ENCODE results near the gene POLR2A. TPM values are rescaled to one million over a fixed set of nuclear protein-coding genes. Genes with fewer than 3 reads are reported as not detected.

The POLR2A gene
- total RNA-seq, 1 donor from 2014 or later: 32.7 TPM

DNA sequence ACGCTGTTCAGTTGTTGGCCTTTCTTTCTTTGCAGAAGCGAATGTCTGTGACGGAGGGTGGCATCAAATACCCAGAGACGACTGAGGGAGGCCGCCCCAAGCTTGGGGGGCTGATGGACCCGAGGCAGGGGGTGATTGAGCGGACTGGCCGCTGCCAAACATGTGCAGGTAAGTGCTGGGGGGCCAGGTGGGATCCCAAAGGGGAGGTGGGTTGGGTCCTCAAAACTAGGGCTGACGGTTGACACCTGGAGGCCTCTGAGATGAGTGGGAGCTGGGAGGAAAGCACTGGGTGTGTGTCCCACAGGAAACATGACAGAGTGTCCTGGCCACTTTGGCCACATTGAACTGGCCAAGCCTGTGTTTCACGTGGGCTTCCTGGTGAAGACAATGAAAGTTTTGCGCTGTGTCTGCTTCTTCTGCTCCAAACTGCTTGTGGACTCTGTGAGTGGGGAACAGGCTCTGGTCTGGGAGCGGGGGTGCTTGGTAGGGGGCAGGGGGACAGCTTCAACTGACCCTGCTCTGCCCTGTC, 11.8 kb downstream of the POLR2A start:
- H3K79me2 ChIP-seq (ENCODE audit: low read depth): peaks cover 51% of the 10 kb centered on the region
- H3K36me3 Mint-ChIP-seq: peaks cover 48% of the 10 kb centered on the region
- no peak overlapping the region for H3K27ac ChIP-seq

DNA sequence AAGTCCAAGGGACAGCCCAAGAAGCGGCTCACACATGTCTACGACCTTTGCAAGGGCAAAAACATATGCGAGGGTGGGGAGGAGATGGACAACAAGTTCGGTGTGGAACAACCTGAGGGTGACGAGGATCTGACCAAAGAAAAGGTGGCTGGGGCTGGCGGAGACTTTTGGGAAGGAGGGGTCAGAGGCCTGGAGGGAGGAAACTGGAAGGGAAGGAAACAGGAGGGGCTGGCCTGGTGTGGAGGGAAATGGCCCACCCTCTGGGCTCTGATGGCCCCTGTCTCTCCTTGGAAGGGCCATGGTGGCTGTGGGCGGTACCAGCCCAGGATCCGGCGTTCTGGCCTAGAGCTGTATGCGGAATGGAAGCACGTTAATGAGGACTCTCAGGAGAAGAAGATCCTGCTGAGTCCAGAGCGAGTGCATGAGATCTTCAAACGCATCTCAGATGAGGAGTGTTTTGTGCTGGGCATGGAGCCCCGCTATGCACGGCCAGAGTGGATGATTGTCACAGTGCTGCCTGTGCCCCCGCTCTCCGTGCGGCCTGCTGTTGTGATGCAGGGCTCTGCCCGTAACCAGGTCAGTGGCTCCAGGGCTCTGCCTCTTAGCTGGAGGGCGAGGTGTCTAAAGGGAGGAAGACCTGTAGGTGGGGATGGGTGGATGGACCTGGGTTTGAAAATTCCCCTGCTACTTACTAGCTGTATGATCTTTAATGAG, 12.5 kb downstream of the POLR2A start:
- peaks cover 51% of the 10 kb centered on the region for H4K20me1 ChIP-seq (ENCODE audit: low read depth)
- H3K27ac ChIP-seq: no peak overlapping the region
- Mint-ChIP-seq H3K27ac (no peak overlapping the region), H3K4me3 (peak overlapping the region; percentile 46), H3K9me3 (no peaks in the 10 kb centered on the region), H3K4me1 (peaks cover 7% of the 10 kb centered on the region), H3K36me3 (peaks cover 52% of the 10 kb centered on the region), H3K27me3 (ENCODE audit: insufficient read depth, low read depth) (peaks cover 9% of the 10 kb centered on the region)
- H3K4me2 ChIP-seq: no peak overlapping the region
- peaks cover 44% of the 10 kb centered on the region for H3K79me2 ChIP-seq (ENCODE audit: low read depth)
- H3K36me3 ChIP-seq: no peaks in the 10 kb centered on the region
- no peaks in the 10 kb centered on the region for H3K27me3 ChIP-seq
- H3K4me1 ChIP-seq: peaks cover 6% of the 10 kb centered on the region
- H3F3A ChIP-seq (ENCODE audit: low read depth): peaks cover 8% of the 10 kb centered on the region
- DNase-seq (ENCODE audit: low spot score): no peak
- no peak overlapping the region for H3K4me3 ChIP-seq
- no peak overlapping the region for H3K9ac ChIP-seq
- TF ChIP-seq EZH2phosphoT487 (IDR thresholded peaks at IDR 0.05) (no peak), EZH2 (IDR thresholded peaks at IDR 0.05) (no peak)
- TF ChIP-seq, protein P1, sequence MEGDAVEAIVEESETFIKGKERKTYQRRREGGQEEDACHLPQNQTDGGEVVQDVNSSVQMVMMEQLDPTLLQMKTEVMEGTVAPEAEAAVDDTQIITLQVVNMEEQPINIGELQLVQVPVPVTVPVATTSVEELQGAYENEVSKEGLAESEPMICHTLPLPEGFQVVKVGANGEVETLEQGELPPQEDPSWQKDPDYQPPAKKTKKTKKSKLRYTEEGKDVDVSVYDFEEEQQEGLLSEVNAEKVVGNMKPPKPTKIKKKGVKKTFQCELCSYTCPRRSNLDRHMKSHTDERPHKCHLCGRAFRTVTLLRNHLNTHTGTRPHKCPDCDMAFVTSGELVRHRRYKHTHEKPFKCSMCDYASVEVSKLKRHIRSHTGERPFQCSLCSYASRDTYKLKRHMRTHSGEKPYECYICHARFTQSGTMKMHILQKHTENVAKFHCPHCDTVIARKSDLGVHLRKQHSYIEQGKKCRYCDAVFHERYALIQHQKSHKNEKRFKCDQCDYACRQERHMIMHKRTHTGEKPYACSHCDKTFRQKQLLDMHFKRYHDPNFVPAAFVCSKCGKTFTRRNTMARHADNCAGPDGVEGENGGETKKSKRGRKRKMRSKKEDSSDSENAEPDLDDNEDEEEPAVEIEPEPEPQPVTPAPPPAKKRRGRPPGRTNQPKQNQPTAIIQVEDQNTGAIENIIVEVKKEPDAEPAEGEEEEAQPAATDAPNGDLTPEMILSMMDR (IDR thresholded peaks at IDR 0.05): no peak
- no peaks in the 10 kb centered on the region for H3K9me3 ChIP-seq (ENCODE audit: low read depth)
- no peak overlapping the region for H2AFZ ChIP-seq (replicated peaks)

More for the DNA sequence above, 11.8 kb downstream of the POLR2A start:
- Histone ChIP-seq H3K4me1 (peaks cover 10% of the 10 kb centered on the region), H3K36me3 (no peaks in the 10 kb centered on the region), H3K27me3 (no peaks in the 10 kb centered on the region), H3K4me2 (no peak overlapping the region), H3K9ac (no peak overlapping the region), H4K20me1 (ENCODE audit: low read depth) (peaks cover 58% of the 10 kb centered on the region), H3K4me3 (no peak overlapping the region), H2AFZ (replicated peaks) (no peak overlapping the region), H3F3A (ENCODE audit: low read depth) (peaks cover 12% of the 10 kb centered on the region), H3K9me3 (ENCODE audit: low read depth) (no peaks in the 10 kb centered on the region)
- TF ChIP-seq EZH2 (IDR thresholded peaks at IDR 0.05) (no peak), EZH2phosphoT487 (IDR thresholded peaks at IDR 0.05) (no peak)
- TF ChIP-seq, protein P1 (IDR thresholded peaks at IDR 0.05): no peak
- Mint-ChIP-seq H3K4me1 (peaks cover 10% of the 10 kb centered on the region), H3K27me3 (ENCODE audit: insufficient read depth, low read depth) (peaks cover 9% of the 10 kb centered on the region), H3K27ac (no peak overlapping the region), H3K4me3 (no peak overlapping the region), H3K9me3 (no peaks in the 10 kb centered on the region)
- DNase-seq (ENCODE audit: low spot score): no peak

DNA sequence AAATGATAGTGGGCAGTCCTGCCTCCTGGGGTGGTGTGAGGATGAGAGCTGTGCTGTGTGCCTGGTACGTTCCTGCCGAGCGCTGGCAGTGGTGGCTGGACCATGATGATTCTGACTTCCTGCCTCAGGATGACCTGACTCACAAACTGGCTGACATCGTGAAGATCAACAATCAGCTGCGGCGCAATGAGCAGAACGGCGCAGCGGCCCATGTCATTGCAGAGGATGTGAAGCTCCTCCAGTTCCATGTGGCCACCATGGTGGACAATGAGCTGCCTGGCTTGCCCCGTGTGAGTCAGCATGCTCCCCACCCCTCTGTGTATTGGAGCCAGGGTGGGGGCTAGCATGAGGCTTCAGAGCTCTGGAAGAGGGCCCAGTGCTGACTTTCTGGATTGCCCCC, 13.1 kb downstream of the POLR2A start:
- Mint-ChIP-seq H3K4me3 (no peak overlapping the region), H3K9me3 (no peaks in the 10 kb centered on the region), H3K27ac (no peak overlapping the region), H3K36me3 (peaks cover 50% of the 10 kb centered on the region), H3K27me3 (ENCODE audit: insufficient read depth, low read depth) (peaks cover 9% of the 10 kb centered on the region), H3K4me1 (peaks cover 4% of the 10 kb centered on the region)
- Histone ChIP-seq H2AFZ (replicated peaks) (no peak overlapping the region), H3K27me3 (no peaks in the 10 kb centered on the region), H3K9me3 (ENCODE audit: low read depth) (no peaks in the 10 kb centered on the region), H3K4me3 (no peak overlapping the region), H3K9ac (no peak overlapping the region), H3F3A (ENCODE audit: low read depth) (peaks cover 4% of the 10 kb centered on the region), H3K36me3 (no peaks in the 10 kb centered on the region), H3K4me1 (peaks cover under 1% of the 10 kb centered on the region), H4K20me1 (ENCODE audit: low read depth) (peaks cover 45% of the 10 kb centered on the region), H3K79me2 (ENCODE audit: low read depth) (peaks cover 38% of the 10 kb centered on the region), H3K27ac (no peak overlapping the region), H3K4me2 (no peak overlapping the region)
- DNase-seq (ENCODE audit: low spot score): no peak
- no peak for TF ChIP-seq EZH2phosphoT487 (IDR thresholded peaks at IDR 0.05)

DNA sequence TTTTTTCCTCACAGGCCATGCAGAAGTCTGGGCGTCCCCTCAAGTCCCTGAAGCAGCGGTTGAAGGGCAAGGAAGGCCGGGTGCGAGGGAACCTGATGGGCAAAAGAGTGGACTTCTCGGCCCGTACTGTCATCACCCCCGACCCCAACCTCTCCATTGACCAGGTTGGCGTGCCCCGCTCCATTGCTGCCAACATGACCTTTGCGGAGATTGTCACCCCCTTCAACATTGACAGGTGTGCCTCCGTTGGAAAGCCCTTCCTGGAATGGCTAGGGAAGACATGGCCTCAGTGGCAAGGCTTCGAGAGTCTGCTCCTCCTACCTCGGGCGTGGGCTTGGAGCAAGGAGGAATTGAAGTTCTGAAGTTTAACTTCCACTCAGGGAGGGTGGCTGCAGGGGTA, 13.5 kb downstream of the POLR2A start:
- Mint-ChIP-seq H3K9me3 (no peaks in the 10 kb centered on the region), H3K4me3 (no peak overlapping the region), H3K27ac (no peak overlapping the region), H3K27me3 (ENCODE audit: insufficient read depth, low read depth) (peaks cover 9% of the 10 kb centered on the region), H3K36me3 (peaks cover 52% of the 10 kb centered on the region), H3K4me1 (peaks cover 4% of the 10 kb centered on the region)
- Histone ChIP-seq H3K36me3 (no peaks in the 10 kb centered on the region), H3K4me1 (no peaks in the 10 kb centered on the region), H3K27me3 (no peaks in the 10 kb centered on the region), H2AFZ (replicated peaks) (no peak overlapping the region), H3K4me3 (no peak overlapping the region), H3K4me2 (no peak overlapping the region), H4K20me1 (ENCODE audit: low read depth) (peaks cover 43% of the 10 kb centered on the region), H3K27ac (no peak overlapping the region), H3K9ac (no peak overlapping the region), H3F3A (ENCODE audit: low read depth) (peaks cover 4% of the 10 kb centered on the region), H3K79me2 (ENCODE audit: low read depth) (peaks cover 34% of the 10 kb centered on the region), H3K9me3 (ENCODE audit: low read depth) (no peaks in the 10 kb centered on the region)
- TF ChIP-seq, protein P1 (IDR thresholded peaks at IDR 0.05): no peak
- no peak for TF ChIP-seq EZH2 (IDR thresholded peaks at IDR 0.05)
- no peak for TF ChIP-seq EZH2phosphoT487 (IDR thresholded peaks at IDR 0.05)
- no peak for DNase-seq (ENCODE audit: low spot score)

Measured in neural progenitor cell (in vitro differentiated cells).